K562 (cell line): Measurements from ENCODE around the gene MED15. TPM values are rescaled to one million over a fixed set of nuclear protein-coding genes. Genes with fewer than 3 reads are reported as not detected.

ENCODE experiments used
- BDP1 ChIP-seq: IDR thresholded peaks from 3 replicates; pipeline ENCODE4 v1.6.1; 2011; ENCODE audit not compliant: insufficient read length, insufficient read depth
- GABPA ChIP-seq: fragments of 200-800 bp; sonication (Bioruptor generic); conservative IDR thresholded peaks from 2 replicates; pipeline ENCODE4 v1.6.1; 2016; ENCODE audit warnings: low read depth, missing genetic modification characterization, missing compliant biosample characterization
- HDAC8 ChIP-seq: fragments of 450-650 bp; IDR thresholded peaks from 2 replicates; pipeline ENCODE4 v1.6.1; 2016; ENCODE audit warnings: mild to moderate bottlenecking, missing genetic modification characterization, moderate library complexity, missing compliant biosample characterization
- HNRNPUL1 ChIP-seq: fragments of 200-400 bp; formaldehyde crosslinking; IDR thresholded peaks from 2 replicates; pipeline ENCODE4 v1.6.1; 2017; ENCODE audit warnings: low read length
- KDM5B ChIP-seq: fragments of 200-600 bp; sonication (generic); IDR thresholded peaks from 2 replicates; pipeline ENCODE4 v1.6.1; 2012; ENCODE audit warnings: low read depth, mild to moderate bottlenecking, moderate library complexity, low read length, control low read depth, inconsistent platforms; ENCODE audit not compliant: insufficient replicate concordance
- MEF2D ChIP-seq: conservative IDR thresholded peaks from 2 replicates; pipeline ENCODE4 v1.6.1; 2016; ENCODE audit warnings: low read depth, missing genetic modification characterization, missing compliant biosample characterization
- MYC ChIP-seq, 2 experiments: fragments of 250-450 bp in 1 of 2; sonication (Bioruptor Pico) in 1 of 2; IDR thresholded peaks; 2 replicates each; pipeline versions ENCODE4 v1.5.1 to v1.6.1; 2012 to 2021; ENCODE audit warnings: low read depth in 2 of 2, borderline replicate concordance in 1 of 2, improper control_type of control experiment in 1 of 2, low read length in 1 of 2, mild to moderate bottlenecking in 1 of 2, moderate library complexity in 1 of 2
- RBBP5 ChIP-seq: fragments of 200-600 bp; sonication (generic); IDR thresholded peaks from 2 replicates; pipeline ENCODE4 v1.6.1; 2012; ENCODE audit warnings: borderline replicate concordance, mild to moderate bottlenecking, low read length, control low read depth, inconsistent platforms; ENCODE audit not compliant: insufficient read depth, poor library complexity, severe bottlenecking
- RNF2 ChIP-seq: sonication (generic); IDR thresholded peaks from 2 replicates; pipeline ENCODE4 v1.6.1; 2016
- STAT5A ChIP-seq: IDR thresholded peaks from 2 replicates; pipeline ENCODE4 v1.6.1; 2012; ENCODE audit warnings: low read length, inconsistent platforms, borderline replicate concordance
- WHSC1 ChIP-seq: IDR thresholded peaks from one replicate; pipeline ENCODE4 v1.6.1; 2012; ENCODE audit warnings: low read length, control low read depth, inconsistent platforms
- ZC3H11A ChIP-seq: IDR thresholded peaks from 2 replicates; pipeline ENCODE4 v1.6.1; 2012; ENCODE audit warnings: low read depth, low read length, improper control_type of control experiment
- ZNF134 ChIP-seq: fragments of 250-450 bp; sonication (Bioruptor Pico); conservative IDR thresholded peaks from 2 replicates; pipeline ENCODE4 v1.4.0; 2020
- ZNF57 ChIP-seq: fragments of 450-650 bp; formaldehyde crosslinking; IDR thresholded peaks from 2 replicates; pipeline ENCODE4 v1.4.0; 2020; ENCODE audit warnings: mild to moderate bottlenecking, moderate library complexity
- polyA plus RNA-seq, 8 experiments: library from polyadenylated mRNA; depleted of rRNA in 4 of 8; stranded (reverse) in 5 of 8; unstranded in 3 of 8; fragments of >200 nt; fragmentation: Nextera tagmentation in 2 of 8; fragmentation: Illumina TruSeq in 1 of 8; extraction: Ambion mirVana in 2 of 8; extraction: Trizol in 1 of 8; gene quantifications; 2 replicates each; pipeline versions ENCODE4 v1.2.1 to v1.2.3, GENCODE V29; 2011 to 2014; ENCODE audit warnings: inconsistent platforms in 1 of 8, missing spikeins in 1 of 8
- total RNA-seq, 7 experiments: library from RNA; depleted of rRNA in 6 of 7; stranded (reverse); fragments of >200 nt in 6 of 7; fragmentation: Illumina TruSeq in 2 of 7; extraction: Trizol in 2 of 7; gene quantifications; 2 replicates each; pipeline versions ENCODE4 v1.2.1 to v1.2.3, GENCODE V29; 2011 to 2021; ENCODE audit warnings: low replicate concordance in 1 of 7
- TF ChIP-seq, protein P1 (sequence below): fragments of 450-650 bp; IDR thresholded peaks from 2 replicates; pipeline ENCODE4 v1.6.1; 2014; ENCODE audit warnings: low read depth, mild to moderate bottlenecking, moderate library complexity, borderline replicate concordance
- TF ChIP-seq, protein P2 (sequence below), 3 experiments: IDR thresholded peaks in 2 of 3; conservative IDR thresholded peaks in 1 of 3; 2 replicates each; pipeline ENCODE4 v1.5.1; 2011 to 2012; ENCODE audit warnings: low read length in 3 of 3, mild to moderate bottlenecking in 3 of 3, control low read depth in 2 of 3, improper control_type of control experiment in 1 of 3, inconsistent platforms in 1 of 3, low read depth in 1 of 3, mixed read lengths in 1 of 3, moderate library complexity in 1 of 3; ENCODE audit not compliant: insufficient read depth in 2 of 3

Gene MED15
- total and polyA plus RNA-seq, 9 of the 15 experiments (the other 6 are each of a cell fraction or from before 2014, with no cell fraction given) = 4.0 to 271 (median 60.1) TPM

DNA sequence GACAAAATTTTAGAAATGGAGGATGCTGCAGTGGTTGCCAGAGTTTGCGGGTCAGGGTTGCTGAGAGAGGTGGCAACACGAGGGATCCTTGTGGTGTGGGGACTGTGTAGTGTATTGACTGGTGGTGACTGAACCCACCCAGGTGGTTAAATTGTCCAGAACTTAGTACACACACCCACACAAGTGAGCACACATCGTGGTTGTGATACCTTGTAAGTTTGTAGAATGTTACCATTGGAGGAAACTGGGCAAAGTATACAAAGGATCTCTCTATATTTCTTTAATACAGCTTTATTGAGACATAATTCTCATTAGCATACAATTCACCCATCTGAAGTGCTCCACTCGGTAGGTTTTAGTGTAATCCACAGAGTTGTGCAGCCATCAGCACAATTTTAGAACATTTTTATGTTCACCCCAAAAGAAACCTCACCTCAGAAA, 56.1 kb downstream of the MED15 start (continued):
- TF ChIP-seq ZNF57 (CRISPR knock-in tag) (no peak), HDAC8 (0 out of 2 replicates have a peak, but pooled peaks have one; percentile 53), GABPA (tag) (no peak), RNF2 (no peak), MEF2D (no peak), MYC (IDR thresholded peaks at IDR 0.05; ENCODE audit: low read depth, low read length) (no peak), MYC (CRISPR knock-in tag; IDR thresholded peaks at IDR 0.05; ENCODE audit: borderline replicate concordance, low read depth) (no peak), RBBP5 (peak; percentile 42), KDM5B (peak; percentile 29), HNRNPUL1 (no peak), ZC3H11A (0 out of 2 replicates have a peak, but pooled peaks have one; percentile 17), ZNF134 (CRISPR knock-in tag) (no peak), STAT5A (no peak), WHSC1 (no peak), BDP1 (no peak)
- TF ChIP-seq, protein P1, sequence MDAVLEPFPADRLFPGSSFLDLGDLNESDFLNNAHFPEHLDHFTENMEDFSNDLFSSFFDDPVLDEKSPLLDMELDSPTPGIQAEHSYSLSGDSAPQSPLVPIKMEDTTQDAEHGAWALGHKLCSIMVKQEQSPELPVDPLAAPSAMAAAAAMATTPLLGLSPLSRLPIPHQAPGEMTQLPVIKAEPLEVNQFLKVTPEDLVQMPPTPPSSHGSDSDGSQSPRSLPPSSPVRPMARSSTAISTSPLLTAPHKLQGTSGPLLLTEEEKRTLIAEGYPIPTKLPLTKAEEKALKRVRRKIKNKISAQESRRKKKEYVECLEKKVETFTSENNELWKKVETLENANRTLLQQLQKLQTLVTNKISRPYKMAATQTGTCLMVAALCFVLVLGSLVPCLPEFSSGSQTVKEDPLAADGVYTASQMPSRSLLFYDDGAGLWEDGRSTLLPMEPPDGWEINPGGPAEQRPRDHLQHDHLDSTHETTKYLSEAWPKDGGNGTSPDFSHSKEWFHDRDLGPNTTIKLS = no peak
- TF ChIP-seq, protein P2, sequence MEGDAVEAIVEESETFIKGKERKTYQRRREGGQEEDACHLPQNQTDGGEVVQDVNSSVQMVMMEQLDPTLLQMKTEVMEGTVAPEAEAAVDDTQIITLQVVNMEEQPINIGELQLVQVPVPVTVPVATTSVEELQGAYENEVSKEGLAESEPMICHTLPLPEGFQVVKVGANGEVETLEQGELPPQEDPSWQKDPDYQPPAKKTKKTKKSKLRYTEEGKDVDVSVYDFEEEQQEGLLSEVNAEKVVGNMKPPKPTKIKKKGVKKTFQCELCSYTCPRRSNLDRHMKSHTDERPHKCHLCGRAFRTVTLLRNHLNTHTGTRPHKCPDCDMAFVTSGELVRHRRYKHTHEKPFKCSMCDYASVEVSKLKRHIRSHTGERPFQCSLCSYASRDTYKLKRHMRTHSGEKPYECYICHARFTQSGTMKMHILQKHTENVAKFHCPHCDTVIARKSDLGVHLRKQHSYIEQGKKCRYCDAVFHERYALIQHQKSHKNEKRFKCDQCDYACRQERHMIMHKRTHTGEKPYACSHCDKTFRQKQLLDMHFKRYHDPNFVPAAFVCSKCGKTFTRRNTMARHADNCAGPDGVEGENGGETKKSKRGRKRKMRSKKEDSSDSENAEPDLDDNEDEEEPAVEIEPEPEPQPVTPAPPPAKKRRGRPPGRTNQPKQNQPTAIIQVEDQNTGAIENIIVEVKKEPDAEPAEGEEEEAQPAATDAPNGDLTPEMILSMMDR (IDR thresholded peaks at IDR 0.05 in 2 of 3, conservative IDR thresholded peaks at IDR 0.05 in 1 of 3; ENCODE audit: insufficient read depth in 2 of 3, low read depth in 1 of 3, low read length in 3 of 3) = no peak
